Right lobe of liver (tissue), 6 donors: ENCODE data around the gene ZNF771. TPM values are rescaled to one million over a fixed set of nuclear protein-coding genes. Genes with fewer than 3 reads are reported as not detected.
A peak's percentile ranks its signal among the peaks of the same experiment; 100 is the strongest.

ENCODE experiments used
- ATAC-seq, 4 donors: fragments of 200-7000 bp; cut with Tn5 transposase; one replicate each; pipeline ENCODE4 v1.9.1; 2020; ENCODE audit warnings: mild to moderate bottlenecking in 4 of 4, moderate library complexity in 4 of 4
- DNase-seq, 3 donors: peaks; one replicate each; pipeline ENCODE4 v3.0.0-alpha.2; 2020
- H3K27ac ChIP-seq, 3 donors: fragments of 200-600 bp; one replicate each; pipeline ENCODE4 v1.8.0; 2022
- H3K27me3 ChIP-seq, 2 donors: fragments of 200-600 bp; one replicate each; pipeline ENCODE4 v1.8.0; 2022
- H3K36me3 ChIP-seq, 4 donors: fragments of 200-600 bp; sonication (generic) in 1 of 4; one replicate each; pipeline versions ENCODE4 v1.5.1 to v1.8.0; 2017 to 2022; ENCODE audit warnings: control low read depth in 1 of 4
- H3K4me1 ChIP-seq, 4 donors: fragments of 200-600 bp; sonication (generic) in 1 of 4; one replicate each; pipeline versions ENCODE4 v1.5.1 to v1.8.0; 2017 to 2022; ENCODE audit warnings: control low read depth in 1 of 4
- H3K4me3 ChIP-seq, 3 donors: fragments of 200-600 bp; one replicate each; pipeline ENCODE4 v1.8.0; 2022
- H3K9me3 ChIP-seq, 4 donors: fragments of 200-600 bp; sonication (generic) in 1 of 4; one replicate each; pipeline versions ENCODE4 v1.5.1 to v1.8.0; 2017 to 2022; ENCODE audit warnings: control low read depth in 1 of 4
- CTCF ChIP-seq, 4 donors: fragments of 200-600 bp in 3 of 4; fragments of 450-650 bp in 1 of 4; IDR thresholded peaks; one replicate each; pipeline versions ENCODE4 v1.5.1 to v1.8.0; 2016 to 2022; ENCODE audit warnings: antibody characterized with exemption in 4 of 4, mild to moderate bottlenecking in 2 of 4
- POLR2A ChIP-seq: fragments of 450-650 bp; IDR thresholded peaks from one replicate; pipeline ENCODE4 v1.6.1; 2017; ENCODE audit warnings: antibody characterized with exemption, mild to moderate bottlenecking
- WGBS: methylation state at CpG from one replicate; pipeline ENCODE4 v1.1.6; 2018; ENCODE audit warnings: low coverage, low lambda C conversion rate; ENCODE audit not compliant: insufficient coverage; ENCODE audit errors: missing lambda C conversion rate; 5-methylcytosine and 5-hydroxymethylcytosine counted together
- intact Hi-C, 2 donors: fragments of 100-400 bp; cut with DNase I; formaldehyde crosslinking; loops; one replicate each; pipeline versions ENCODE4 v1.11.2 to v1.14.1; 2022
- total RNA-seq, 6 experiments: library from RNA; depleted of rRNA in 2 of 6; stranded (reverse); fragments of >200 nt in 2 of 6; fragmentation: NEBNext Ultra II Directional in 3 of 6; extraction: Animal tissue kit (Norgen Biotek cat#: 25700) in 3 of 6; gene quantifications; one replicate each; pipeline versions ENCODE4 v1.1.0 to v1.2.4, GENCODE V29; 2016 to 2023
- donor health status: DM: no; HTN: yes; CAD: no.
- donor health status: DM: no; HTN: no; CAD: no.
- donor health status: DM: no; HTN: no; CAD: no.
- donor health status: DM: no; HTN: yes; CAD: no.
- donor health status: DM: no; HTN: yes; CAD: no.

ZNF771 gene
- total RNA-seq, 6 experiments from 2014 or later = 3.9 to 11.3 (median 9.6) TPM

GRCh38 chr16:30429418-30429677 is 21.9 kb downstream of the ZNF771 start:
- Histone ChIP-seq H3K27ac (peak overlapping the region; percentile 2 to 67 (median 30)), H3K4me3 (peak overlapping the region; percentile 64 to 87 (median 67)), H3K36me3 (peaks cover 0 to 2% (median 0%) of the 10 kb centered on the region in 4 donors), H3K9me3 (no peaks in the 10 kb centered on the region), H3K4me1 (peaks cover 0 to 12% (median 3%) of the 10 kb centered on the region in 4 donors), H3K27me3 (no peaks in the 10 kb centered on the region)
- intact Hi-C loops = loop anchor here in 1 of 2 donors (10.0 kb wide), 1 partner anchor 195 kb away; no protein-coding TSS in a partner anchor
- no peak for DNase-seq
- TF ChIP-seq POLR2A (no peak), CTCF (IDR thresholded peaks at IDR 0.05) (no peak)
- 0% methylated on average over 11 of the region's 11 CpGs for WGBS
- peak in 1 of 4 donors; percentile 26 for ATAC-seq

GRCh38 chr16:30429678-30430427 is 22.4 kb downstream of the ZNF771 start, which contains the start of gene DCTPP1:
Gene DCTPP1, minus strand, starts transcription at chr16:30430030. Its CDS starts 50 bp downstream, at chr16:30429980.
- ATAC-seq (peak; percentile 97 to 99 (median 98)), DNase-seq (peak; percentile 93 to 97 (median 94))
- H3K9me3 ChIP-seq = no peaks in the 10 kb centered on the region
- H3K27ac ChIP-seq = peak within 1 kb of the TSS; percentile 30 to 67 (median 51)
- peak within 1 kb of the TSS; percentile 64 to 87 (median 67) for H3K4me3 ChIP-seq
- H3K4me1 ChIP-seq = peaks cover 0 to 12% (median 3%) of the 10 kb centered on the region in 4 donors
- no peaks in the 10 kb centered on the region for H3K36me3 ChIP-seq
- no peaks in the 10 kb centered on the region for H3K27me3 ChIP-seq
- 1% methylated on average over 18 of the region's 49 CpGs for WGBS
- intact Hi-C loops = loop anchor here in 1 of 2 donors (10.0 kb wide), 2 partner anchors 95 to 195 kb away; partner anchors contain the start of gene ZNF768
- peak; percentile 89 to 94 (median 92) for TF ChIP-seq CTCF (IDR thresholded peaks at IDR 0.05)
- TF ChIP-seq POLR2A = peak; percentile 50

GRCh38 chr16:30430428-30430970 is 23.1 kb downstream of the ZNF771 start:
- DNase-seq (peak in 2 of 3 donors; percentile 43 to 61), ATAC-seq (peak; percentile 11 to 48 (median 21))
- Histone ChIP-seq H3K9me3 (no peaks in the 10 kb centered on the region), H3K36me3 (no peaks in the 10 kb centered on the region), H3K4me3 (peak overlapping the region; percentile 64 to 87 (median 67)), H3K27ac (peak overlapping the region; percentile 30 to 67 (median 51)), H3K4me1 (peaks cover 0 to 12% (median 3%) of the 10 kb centered on the region in 4 donors), H3K27me3 (no peaks in the 10 kb centered on the region)
- 54% methylated on average over 14 of the region's 19 CpGs for WGBS
- intact Hi-C loops = loop anchor here in 1 of 2 donors (10.0 kb wide), 1 partner anchor 94 kb away; the partner anchor contains the start of gene ZNF768
- no peak for TF ChIP-seq CTCF (IDR thresholded peaks at IDR 0.05)
- no peak for TF ChIP-seq POLR2A

- no peak overlapping the region for H3K4me3 ChIP-seq
- WGBS = 58% methylated on average over 4 of the region's 4 CpGs
- intact Hi-C loops = loop anchor here in 1 of 2 donors (10.0 kb wide), 1 partner anchor 90 kb away; the partner anchor contains the start of gene ZNF768
- TF ChIP-seq CTCF (IDR thresholded peaks at IDR 0.05) (no peak), POLR2A (no peak)
- DNase-seq = no peak
- no peaks in the 10 kb centered on the region for H3K9me3 ChIP-seq
- H3K4me1 ChIP-seq = peaks cover 0 to 6% (median 0%) of the 10 kb centered on the region in 4 donors
- ATAC-seq = no peak
- H3K36me3 ChIP-seq = no peaks in the 10 kb centered on the region
- no peak overlapping the region for H3K27ac ChIP-seq
- H3K27me3 ChIP-seq = no peaks in the 10 kb centered on the region
These were observed 27.4 kb downstream of the ZNF771 start for GRCh38 chr16:30434852-30435251.
